HG02759 (cell line): ENCODE data around the gene PARVA.

Source experiments
- ATAC-seq: cut with Tn5 transposase; IDR thresholded peaks from one replicate; pipeline ENCODE4 v1.9.1; 2021; ENCODE audit warnings: mild to moderate bottlenecking, moderate library complexity; ENCODE audit not compliant: unreplicated experiment

PARVA gene

GRCh38 chr11:12456651-12457579 is 79.5 kb downstream of the PARVA start:
- ATAC-seq, result no peak

- ATAC-seq, result no peak
These were observed 80.7 kb downstream of the PARVA start for GRCh38 chr11:12458042-12458441.

GRCh38 chr11:12459374-12459773 is 82.0 kb downstream of the PARVA start:
- ATAC-seq, result no peak

- ATAC-seq, result no peak
These were observed 82.6 kb downstream of the PARVA start for GRCh38 chr11:12459865-12460444.

GRCh38 chr11:12460466-12460865 is 83.1 kb downstream of the PARVA start:
- ATAC-seq, result no peak

- ATAC-seq, result no peak
These were observed 84.1 kb downstream of the PARVA start for GRCh38 chr11:12461516-12461915.

- no peak for ATAC-seq
These were observed 86.9 kb downstream of the PARVA start for GRCh38 chr11:12464303-12464702.

GRCh38 chr11:12465332-12465731 is 88.0 kb downstream of the PARVA start:
- ATAC-seq, result no peak

- no peak for ATAC-seq
These were observed 90.2 kb downstream of the PARVA start for GRCh38 chr11:12467610-12468009.

- ATAC-seq, result no peak
These were observed 92.1 kb downstream of the PARVA start for GRCh38 chr11:12469451-12469850.

GRCh38 chr11:12470236-12470635 is 92.9 kb downstream of the PARVA start:
- no peak for ATAC-seq

GRCh38 chr11:12472401-12473005 is 95.1 kb downstream of the PARVA start:
- ATAC-seq, result no peak

GRCh38 chr11:12473381-12473780 is 96.0 kb downstream of the PARVA start:
- ATAC-seq, result no peak

GRCh38 chr11:12474871-12475270 is 97.5 kb downstream of the PARVA start:
- ATAC-seq, result no peak

GRCh38 chr11:12478743-12479142 is 101.4 kb downstream of the PARVA start:
- no peak for ATAC-seq

GRCh38 chr11:12480401-12480800 is 103.0 kb downstream of the PARVA start:
- no peak for ATAC-seq

GRCh38 chr11:12482839-12483238 is 105.5 kb downstream of the PARVA start:
- ATAC-seq, result no peak

- ATAC-seq, result no peak
These were observed 106.2 kb downstream of the PARVA start for GRCh38 chr11:12483604-12484003.

- ATAC-seq, result no peak
These were observed 108.0 kb downstream of the PARVA start for GRCh38 chr11:12485328-12485727.

- ATAC-seq, result no peak
These were observed 111.9 kb downstream of the PARVA start for GRCh38 chr11:12489246-12489772.

GRCh38 chr11:12494699-12495098 is 117.3 kb downstream of the PARVA start:
- no peak for ATAC-seq
